Measurements from ENCODE around the gene CNTNAP2.

Gene CNTNAP2

GRCh38 chr7:147857152-147858140 is 1740.8 kb downstream of the CNTNAP2 start:
- no peak for TF ChIP-seq GATA3 (IDR thresholded peaks at IDR 0.05; ENCODE audit: low read depth, low read length)
- TF ChIP-seq GATA2 (IDR thresholded peaks at IDR 0.05; ENCODE audit: low read depth, low read length), result no peak

- no peak for TF ChIP-seq GATA3 (IDR thresholded peaks at IDR 0.05; ENCODE audit: low read depth, low read length)
- no peak for TF ChIP-seq GATA2 (IDR thresholded peaks at IDR 0.05; ENCODE audit: low read depth, low read length)
Observed at GRCh38 chr7:147858421-147858820, 1741.8 kb downstream of the CNTNAP2 start.

- TF ChIP-seq GATA3 (IDR thresholded peaks at IDR 0.05; ENCODE audit: low read depth, low read length) (no peak), GATA2 (IDR thresholded peaks at IDR 0.05; ENCODE audit: low read depth, low read length) (no peak)
Observed at GRCh38 chr7:147859033-147859432, 1742.4 kb downstream of the CNTNAP2 start.

- TF ChIP-seq GATA3 (IDR thresholded peaks at IDR 0.05; ENCODE audit: low read depth, low read length) (no peak), GATA2 (IDR thresholded peaks at IDR 0.05; ENCODE audit: low read depth, low read length) (no peak)
Observed at GRCh38 chr7:147859486-147859885, 1742.9 kb downstream of the CNTNAP2 start.

- TF ChIP-seq GATA2 (IDR thresholded peaks at IDR 0.05; ENCODE audit: low read depth, low read length) (no peak), GATA3 (IDR thresholded peaks at IDR 0.05; ENCODE audit: low read depth, low read length) (no peak)
Observed at GRCh38 chr7:147861058-147861716, 1744.6 kb downstream of the CNTNAP2 start.

- no peak for TF ChIP-seq GATA3 (IDR thresholded peaks at IDR 0.05; ENCODE audit: low read depth, low read length)
Observed at GRCh38 chr7:147861945-147862344, 1745.3 kb downstream of the CNTNAP2 start.

- no peak for TF ChIP-seq GATA2 (IDR thresholded peaks at IDR 0.05; ENCODE audit: low read depth, low read length)
- TF ChIP-seq GATA3 (IDR thresholded peaks at IDR 0.05; ENCODE audit: low read depth, low read length), result no peak
Observed at GRCh38 chr7:147869456-147869855, 1752.9 kb downstream of the CNTNAP2 start.

- TF ChIP-seq GATA3 (IDR thresholded peaks at IDR 0.05; ENCODE audit: low read depth, low read length) (no peak), GATA2 (IDR thresholded peaks at IDR 0.05; ENCODE audit: low read depth, low read length) (no peak)
Observed at GRCh38 chr7:147878912-147879661, 1762.5 kb downstream of the CNTNAP2 start.

- TF ChIP-seq GATA3 (IDR thresholded peaks at IDR 0.05; ENCODE audit: low read depth, low read length), result no peak
- no peak for TF ChIP-seq GATA2 (IDR thresholded peaks at IDR 0.05; ENCODE audit: low read depth, low read length)
Observed at GRCh38 chr7:147885869-147886268, 1769.3 kb downstream of the CNTNAP2 start.

- TF ChIP-seq GATA3 (IDR thresholded peaks at IDR 0.05; ENCODE audit: low read depth, low read length), result no peak
- TF ChIP-seq GATA2 (IDR thresholded peaks at IDR 0.05; ENCODE audit: low read depth, low read length), result peak; percentile 25; the same call in 1 of the 2 replicates
Observed at GRCh38 chr7:147894271-147894670, 1777.7 kb downstream of the CNTNAP2 start.

- TF ChIP-seq GATA3 (IDR thresholded peaks at IDR 0.05; ENCODE audit: low read depth, low read length), result no peak
- TF ChIP-seq GATA2 (IDR thresholded peaks at IDR 0.05; ENCODE audit: low read depth, low read length), result no peak
Observed at GRCh38 chr7:147896121-147896520, 1779.5 kb downstream of the CNTNAP2 start.

- TF ChIP-seq GATA2 (IDR thresholded peaks at IDR 0.05; ENCODE audit: low read depth, low read length) (no peak), GATA3 (IDR thresholded peaks at IDR 0.05; ENCODE audit: low read depth, low read length) (no peak)
Observed at GRCh38 chr7:147903536-147904218, 1787.1 kb downstream of the CNTNAP2 start.

GRCh38 chr7:147904219-147904576 is 1787.6 kb downstream of the CNTNAP2 start:
- TF ChIP-seq GATA3 (IDR thresholded peaks at IDR 0.05; ENCODE audit: low read depth, low read length) (0 out of 2 replicates have a peak, but pooled peaks have one; percentile 51), GATA2 (IDR thresholded peaks at IDR 0.05; ENCODE audit: low read depth, low read length) (peak; percentile 57; the same call in 1 of the 2 replicates)
